Activated T-helper 2 cell treated with anti-CD3 and anti-CD28 coated beads, Interferon-gamma antibody, Interleukin-2, Interleukin-4, amounts not matched to agents 10 μg/mL and 5 μg/mL and 100 μg/mL, durations not matched to agents 14 hours and 24 hours and 36 hours (primary cell): Measurements from ENCODE around the gene XRCC3. TPM values are rescaled to one million over a fixed set of nuclear protein-coding genes. Genes with fewer than 3 reads are reported as not detected.

Source experiments
- DNase-seq: peaks from one replicate; pipeline ENCODE4 v3.0.0; 2021; ENCODE audit warnings: low spot score
- H3K27ac Mint-ChIP-seq: one replicate; pipeline ENCODE4 v1.8.0; 2021; ENCODE audit warnings: mixed read lengths
- H3K27me3 Mint-ChIP-seq: one replicate; pipeline ENCODE4 v1.8.0; 2021; ENCODE audit warnings: low read depth, mixed read lengths
- H3K36me3 Mint-ChIP-seq: one replicate; pipeline ENCODE4 v1.8.0; 2021; ENCODE audit warnings: low read depth, mixed read lengths
- H3K4me1 Mint-ChIP-seq: one replicate; pipeline ENCODE4 v1.8.0; 2021; ENCODE audit warnings: low read depth, mixed read lengths
- H3K4me3 Mint-ChIP-seq: one replicate; pipeline ENCODE4 v1.8.0; 2021; ENCODE audit warnings: low read depth, mild to moderate bottlenecking, moderate library complexity, mixed read lengths
- H3K9me3 Mint-ChIP-seq: one replicate; pipeline ENCODE4 v1.8.0; 2021; ENCODE audit warnings: mixed read lengths
- intact Hi-C: fragments of 100-400 bp; cut with micrococcal nuclease; formaldehyde crosslinking; loops from one replicate; pipeline ENCODE4 v1.15.1; 2023
- total RNA-seq: library from RNA; stranded (reverse); gene quantifications from 2 replicates; pipeline ENCODE4 v1.2.3, GENCODE V29; 2022

Gene XRCC3
- total RNA-seq, 1 donor from 2014 or later, result 52.9 TPM

- Mint-ChIP-seq H3K27ac (no peak overlapping the region), H3K36me3 (peaks cover 19% of the 10 kb centered on the region), H3K4me1 (no peaks in the 10 kb centered on the region), H3K9me3 (no peaks in the 10 kb centered on the region), H3K27me3 (no peaks in the 10 kb centered on the region), H3K4me3 (no peak overlapping the region)
- no peak for DNase-seq
- intact Hi-C loops, result no loop called here
These were observed 12.9 kb upstream of the XRCC3 start for GRCh38 chr14:103728141-103728540.

GRCh38 chr14:103727313-103727980 lies 12.2 kb upstream of the XRCC3 start:
- no peaks in the 10 kb centered on the region for H3K4me1 Mint-ChIP-seq
- H3K4me3 Mint-ChIP-seq, result no peak overlapping the region
- H3K27me3 Mint-ChIP-seq, result no peaks in the 10 kb centered on the region
- no peak for DNase-seq
- H3K36me3 Mint-ChIP-seq, result peaks cover 16% of the 10 kb centered on the region
- H3K9me3 Mint-ChIP-seq, result no peaks in the 10 kb centered on the region
- H3K27ac Mint-ChIP-seq, result no peak overlapping the region
- intact Hi-C loops, result no loop called here

- Mint-ChIP-seq H3K27me3 (no peaks in the 10 kb centered on the region), H3K27ac (no peak overlapping the region), H3K9me3 (no peaks in the 10 kb centered on the region), H3K4me3 (no peak overlapping the region), H3K4me1 (peaks cover 5% of the 10 kb centered on the region), H3K36me3 (peaks cover 16% of the 10 kb centered on the region)
- intact Hi-C loops, result no loop called here
- DNase-seq, result no peak
These were observed 11.2 kb upstream of the XRCC3 start for GRCh38 chr14:103726474-103726873.

- no peaks in the 10 kb centered on the region for H3K27me3 Mint-ChIP-seq
- H3K27ac Mint-ChIP-seq, result no peak overlapping the region
- no peak for DNase-seq
- H3K4me3 Mint-ChIP-seq, result no peak overlapping the region
- H3K36me3 Mint-ChIP-seq, result peaks cover 16% of the 10 kb centered on the region
- no peaks in the 10 kb centered on the region for H3K9me3 Mint-ChIP-seq
- H3K4me1 Mint-ChIP-seq, result peaks cover 7% of the 10 kb centered on the region
- intact Hi-C loops, result no loop called here
These were observed 10.6 kb upstream of the XRCC3 start for GRCh38 chr14:103725739-103726395.

- DNase-seq, result no peak
- H3K27ac Mint-ChIP-seq, result no peak overlapping the region
- no peaks in the 10 kb centered on the region for H3K27me3 Mint-ChIP-seq
- no peaks in the 10 kb centered on the region for H3K9me3 Mint-ChIP-seq
- intact Hi-C loops, result no loop called here
- H3K36me3 Mint-ChIP-seq, result peaks cover 16% of the 10 kb centered on the region
- peaks cover 7% of the 10 kb centered on the region for H3K4me1 Mint-ChIP-seq
- H3K4me3 Mint-ChIP-seq, result no peak overlapping the region
These were observed 9.9 kb upstream of the XRCC3 start for GRCh38 chr14:103725001-103725682.

GRCh38 chr14:103724116-103724515 lies 8.9 kb upstream of the XRCC3 start:
- Mint-ChIP-seq H3K4me1 (peaks cover 11% of the 10 kb centered on the region), H3K27ac (no peak overlapping the region), H3K9me3 (no peaks in the 10 kb centered on the region), H3K36me3 (peaks cover 8% of the 10 kb centered on the region), H3K27me3 (no peaks in the 10 kb centered on the region), H3K4me3 (no peak overlapping the region)
- intact Hi-C loops, result no loop called here
- no peak for DNase-seq

- no peak overlapping the region for H3K27ac Mint-ChIP-seq
- peaks cover 4% of the 10 kb centered on the region for H3K36me3 Mint-ChIP-seq
- no peaks in the 10 kb centered on the region for H3K9me3 Mint-ChIP-seq
- intact Hi-C loops, result no loop called here
- H3K4me3 Mint-ChIP-seq, result no peak overlapping the region
- peaks cover 12% of the 10 kb centered on the region for H3K4me1 Mint-ChIP-seq
- no peaks in the 10 kb centered on the region for H3K27me3 Mint-ChIP-seq
- no peak for DNase-seq
These were observed 8.5 kb upstream of the XRCC3 start for GRCh38 chr14:103723748-103724081.

- Mint-ChIP-seq H3K27me3 (no peaks in the 10 kb centered on the region), H3K27ac (peak overlapping the region; percentile 55), H3K36me3 (peaks cover 8% of the 10 kb centered on the region), H3K4me1 (peaks cover 23% of the 10 kb centered on the region), H3K9me3 (no peaks in the 10 kb centered on the region), H3K4me3 (no peak overlapping the region)
- intact Hi-C loops, result no loop called here
- no peak for DNase-seq
These were observed 6.3 kb upstream of the XRCC3 start for GRCh38 chr14:103721334-103722120.

GRCh38 chr14:103719751-103720150 lies 4.5 kb upstream of the XRCC3 start:
- no peaks in the 10 kb centered on the region for H3K9me3 Mint-ChIP-seq
- H3K27me3 Mint-ChIP-seq, result no peaks in the 10 kb centered on the region
- no peak overlapping the region for H3K4me3 Mint-ChIP-seq
- H3K4me1 Mint-ChIP-seq, result peaks cover 23% of the 10 kb centered on the region
- intact Hi-C loops, result loop anchor here (10.0 kb wide), 1 partner anchor 95 kb away; the partner anchor contains the start of gene KLC1
- no peak overlapping the region for H3K27ac Mint-ChIP-seq
- H3K36me3 Mint-ChIP-seq, result peaks cover 8% of the 10 kb centered on the region
- no peak for DNase-seq

GRCh38 chr14:103718572-103718971 lies 3.3 kb upstream of the XRCC3 start:
- DNase-seq, result no peak
- Mint-ChIP-seq H3K27ac (no peak overlapping the region), H3K9me3 (no peaks in the 10 kb centered on the region), H3K4me1 (peaks cover 30% of the 10 kb centered on the region), H3K36me3 (peaks cover 8% of the 10 kb centered on the region), H3K27me3 (no peaks in the 10 kb centered on the region), H3K4me3 (no peak overlapping the region)
- intact Hi-C loops, result loop anchor here (10.0 kb wide), 1 partner anchor 94 kb away; the partner anchor contains the start of gene KLC1

GRCh38 chr14:103716899-103717411 lies 1.7 kb upstream of the XRCC3 start:
- H3K27me3 Mint-ChIP-seq, result no peaks in the 10 kb centered on the region
- DNase-seq, result no peak
- H3K27ac Mint-ChIP-seq, result no peak overlapping the region
- no peaks in the 10 kb centered on the region for H3K9me3 Mint-ChIP-seq
- intact Hi-C loops, result loop anchor here (10.0 kb wide), 1 partner anchor 92 kb away; the partner anchor contains the start of gene KLC1
- peaks cover 37% of the 10 kb centered on the region for H3K4me1 Mint-ChIP-seq
- H3K36me3 Mint-ChIP-seq, result peaks cover 18% of the 10 kb centered on the region
- peak overlapping the region; percentile 83 for H3K4me3 Mint-ChIP-seq

- Mint-ChIP-seq H3K9me3 (no peaks in the 10 kb centered on the region), H3K4me3 (peak overlapping the region; percentile 83), H3K27me3 (no peaks in the 10 kb centered on the region), H3K27ac (no peak overlapping the region), H3K4me1 (peaks cover 31% of the 10 kb centered on the region), H3K36me3 (peaks cover 18% of the 10 kb centered on the region)
- peak; percentile 20 for DNase-seq
- intact Hi-C loops, result loop anchor here (10.0 kb wide), 1 partner anchor 91 kb away; the partner anchor contains the start of gene KLC1
These were observed 995 bp upstream of the XRCC3 start for GRCh38 chr14:103716091-103716801.
